ENCODE data around the gene NNAT. TPM values are rescaled to one million over a fixed set of nuclear protein-coding genes. Genes with fewer than 3 reads are reported as not detected.
"Not testable (repeated sequence)": the region's sequence is repeated elsewhere in the genome, so short reads cannot be mapped to it uniquely, and the experiment has no call there.

NNAT gene
- polyA plus RNA-seq (2012; ENCODE audit: missing spikeins) = 0.85 TPM

GRCh38 chr20:37521061-37521771 lies at the start of gene NNAT:
Gene NNAT (plus strand): TSS chr20:37521250. CDS start chr20:37521332, 82 bp downstream.
- DNase-seq (ENCODE audit: insufficient read length) = no peak
- FAIRE-seq = peak; percentile 5
- no peak for TF ChIP-seq POLR2AphosphoS5 (IDR thresholded peaks at IDR 0.05; ENCODE audit: low read depth, low read length)
- TF ChIP-seq TAF1 (IDR thresholded peaks at IDR 0.05; ENCODE audit: borderline replicate concordance, low read depth, low read length) = no peak
- TF ChIP-seq POLR2A (IDR thresholded peaks at IDR 0.05; ENCODE audit: low read depth, low read length) = no peak

- DNase-seq (ENCODE audit: insufficient read length) (no peak), FAIRE-seq (no peak)
- no peak for TF ChIP-seq POLR2AphosphoS5 (IDR thresholded peaks at IDR 0.05; ENCODE audit: low read depth, low read length)
- TF ChIP-seq TAF1 (IDR thresholded peaks at IDR 0.05; ENCODE audit: borderline replicate concordance, low read depth, low read length) = no peak
- TF ChIP-seq POLR2A (IDR thresholded peaks at IDR 0.05; ENCODE audit: low read depth, low read length) = no peak
Observed at GRCh38 chr20:37471741-37472235, 49.3 kb upstream of the NNAT start.

- DNase-seq (ENCODE audit: insufficient read length); FAIRE-seq: not testable (repeated sequence)
Observed at GRCh38 chr20:37472435-37472834, 48.6 kb upstream of the NNAT start.

GRCh38 chr20:37473249-37474000 lies 47.6 kb upstream of the NNAT start:
- DNase-seq (ENCODE audit: insufficient read length) (no peak), FAIRE-seq (no peak)
- TF ChIP-seq TAF1 (IDR thresholded peaks at IDR 0.05; ENCODE audit: borderline replicate concordance, low read depth, low read length) (no peak), POLR2AphosphoS5 (IDR thresholded peaks at IDR 0.05; ENCODE audit: low read depth, low read length) (no peak), POLR2A (IDR thresholded peaks at IDR 0.05; ENCODE audit: low read depth, low read length) (no peak)

- DNase-seq (ENCODE audit: insufficient read length) (no peak), FAIRE-seq (no peak)
- TF ChIP-seq TAF1 (IDR thresholded peaks at IDR 0.05; ENCODE audit: borderline replicate concordance, low read depth, low read length) = no peak
- no peak for TF ChIP-seq POLR2A (IDR thresholded peaks at IDR 0.05; ENCODE audit: low read depth, low read length)
- TF ChIP-seq POLR2AphosphoS5 (IDR thresholded peaks at IDR 0.05; ENCODE audit: low read depth, low read length) = no peak
Observed at GRCh38 chr20:37474386-37474785, 46.7 kb upstream of the NNAT start.

GRCh38 chr20:37475252-37475651 lies 45.8 kb upstream of the NNAT start:
- no peak for TF ChIP-seq POLR2A (IDR thresholded peaks at IDR 0.05; ENCODE audit: low read depth, low read length)
- no peak for TF ChIP-seq TAF1 (IDR thresholded peaks at IDR 0.05; ENCODE audit: borderline replicate concordance, low read depth, low read length)
- TF ChIP-seq POLR2AphosphoS5 (IDR thresholded peaks at IDR 0.05; ENCODE audit: low read depth, low read length) = no peak
- no peak for DNase-seq (ENCODE audit: insufficient read length)
- no peak for FAIRE-seq

GRCh38 chr20:37477041-37477440 lies 44.0 kb upstream of the NNAT start:
- FAIRE-seq (no peak), DNase-seq (ENCODE audit: insufficient read length) (no peak)
- TF ChIP-seq POLR2AphosphoS5 (IDR thresholded peaks at IDR 0.05; ENCODE audit: low read depth, low read length) (no peak), TAF1 (IDR thresholded peaks at IDR 0.05; ENCODE audit: borderline replicate concordance, low read depth, low read length) (no peak), POLR2A (IDR thresholded peaks at IDR 0.05; ENCODE audit: low read depth, low read length) (no peak)

GRCh38 chr20:37479266-37479665 lies 41.8 kb upstream of the NNAT start:
- DNase-seq (ENCODE audit: insufficient read length) = no peak
- TF ChIP-seq TAF1 (IDR thresholded peaks at IDR 0.05; ENCODE audit: borderline replicate concordance, low read depth, low read length) (no peak), POLR2A (IDR thresholded peaks at IDR 0.05; ENCODE audit: low read depth, low read length) (no peak), POLR2AphosphoS5 (IDR thresholded peaks at IDR 0.05; ENCODE audit: low read depth, low read length) (no peak)
- no peak for FAIRE-seq

- TF ChIP-seq TAF1 (IDR thresholded peaks at IDR 0.05; ENCODE audit: borderline replicate concordance, low read depth, low read length) (no peak), POLR2A (IDR thresholded peaks at IDR 0.05; ENCODE audit: low read depth, low read length) (no peak)
- FAIRE-seq = no peak
- no peak for DNase-seq (ENCODE audit: insufficient read length)
Observed at GRCh38 chr20:37479925-37480691, 40.9 kb upstream of the NNAT start.

GRCh38 chr20:37480919-37481318 lies 40.1 kb upstream of the NNAT start:
- FAIRE-seq (no peak), DNase-seq (ENCODE audit: insufficient read length) (no peak)
- TF ChIP-seq POLR2AphosphoS5 (IDR thresholded peaks at IDR 0.05; ENCODE audit: low read depth, low read length) (no peak), TAF1 (IDR thresholded peaks at IDR 0.05; ENCODE audit: borderline replicate concordance, low read depth, low read length) (no peak), POLR2A (IDR thresholded peaks at IDR 0.05; ENCODE audit: low read depth, low read length) (no peak)

- FAIRE-seq (no peak), DNase-seq (ENCODE audit: insufficient read length) (no peak)
- no peak for TF ChIP-seq POLR2A (IDR thresholded peaks at IDR 0.05; ENCODE audit: low read depth, low read length)
- TF ChIP-seq POLR2AphosphoS5 (IDR thresholded peaks at IDR 0.05; ENCODE audit: low read depth, low read length) = no peak
- no peak for TF ChIP-seq TAF1 (IDR thresholded peaks at IDR 0.05; ENCODE audit: borderline replicate concordance, low read depth, low read length)
Observed at GRCh38 chr20:37481610-37482009, 39.4 kb upstream of the NNAT start.

All from GM12892 (cell line).